ENCODE data around the gene TCF12.
"Not testable (repeated sequence)": the region's sequence is repeated elsewhere in the genome, so short reads cannot be mapped to it uniquely, and the experiment has no call there.

Gene TCF12

GRCh38 chr15:56923174-56923591 lies 4.7 kb downstream of the TCF12 start:
- Mint-ChIP-seq H3K36me3 (peaks cover 20% of the 10 kb centered on the region), H3K4me3 (no peak overlapping the region), H3K4me1 (peaks cover 35% of the 10 kb centered on the region), H3K27me3 (no peaks in the 10 kb centered on the region), H3K27ac (no peak overlapping the region), H3K9me3 (no peaks in the 10 kb centered on the region)
- ATAC-seq (ENCODE audit: low read depth) (no peak), DNase-seq (ENCODE audit: low spot score in 2 of 2) (no peak)

GRCh38 chr15:56927816-56928215 lies 9.4 kb downstream of the TCF12 start:
- no peaks in the 10 kb centered on the region for H3K27me3 Mint-ChIP-seq
- H3K9me3 Mint-ChIP-seq = no peaks in the 10 kb centered on the region
- H3K4me3 Mint-ChIP-seq = no peak overlapping the region
- H3K4me1 Mint-ChIP-seq = peaks cover 44% of the 10 kb centered on the region
- ATAC-seq (ENCODE audit: low read depth) = no peak
- H3K36me3 Mint-ChIP-seq = peaks cover 26% of the 10 kb centered on the region
- DNase-seq (ENCODE audit: low spot score in 2 of 2) = no peak
- no peak overlapping the region for H3K27ac Mint-ChIP-seq

GRCh38 chr15:56929399-56929798 lies 11.0 kb downstream of the TCF12 start:
- Mint-ChIP-seq H3K27ac (no peak overlapping the region), H3K4me1 (peaks cover 44% of the 10 kb centered on the region), H3K9me3 (no peaks in the 10 kb centered on the region), H3K36me3 (peaks cover 30% of the 10 kb centered on the region), H3K4me3 (no peak overlapping the region), H3K27me3 (no peaks in the 10 kb centered on the region)
- DNase-seq (ENCODE audit: low spot score in 2 of 2) (no peak), ATAC-seq (ENCODE audit: low read depth) (no peak)

GRCh38 chr15:56929933-56930332 lies 11.5 kb downstream of the TCF12 start:
- Mint-ChIP-seq H3K27ac (no peak overlapping the region), H3K4me3 (no peak overlapping the region), H3K36me3 (peaks cover 34% of the 10 kb centered on the region), H3K27me3 (no peaks in the 10 kb centered on the region), H3K4me1 (peaks cover 45% of the 10 kb centered on the region), H3K9me3 (no peaks in the 10 kb centered on the region)
- DNase-seq (ENCODE audit: low spot score in 2 of 2) = no peak
- ATAC-seq (ENCODE audit: low read depth) = no peak

- H3K27ac Mint-ChIP-seq = no peak overlapping the region
- no peaks in the 10 kb centered on the region for H3K27me3 Mint-ChIP-seq
- no peak for ATAC-seq (ENCODE audit: low read depth)
- no peak overlapping the region for H3K4me3 Mint-ChIP-seq
- H3K36me3 Mint-ChIP-seq = peaks cover 38% of the 10 kb centered on the region
- no peak for DNase-seq (ENCODE audit: low spot score in 2 of 2)
- H3K4me1 Mint-ChIP-seq = peaks cover 43% of the 10 kb centered on the region
- peaks cover 3% of the 10 kb centered on the region for H3K9me3 Mint-ChIP-seq
Measured at GRCh38 chr15:56930669-56931313, 12.3 kb downstream of the TCF12 start.

GRCh38 chr15:56931639-56932508 lies 13.4 kb downstream of the TCF12 start:
- DNase-seq (ENCODE audit: low spot score in 2 of 2) (no peak), ATAC-seq (ENCODE audit: low read depth) (no peak)
- peaks cover 42% of the 10 kb centered on the region for H3K4me1 Mint-ChIP-seq
- H3K4me3 Mint-ChIP-seq = no peak overlapping the region
- peaks cover 5% of the 10 kb centered on the region for H3K9me3 Mint-ChIP-seq
- peaks cover 46% of the 10 kb centered on the region for H3K36me3 Mint-ChIP-seq
- no peak overlapping the region for H3K27ac Mint-ChIP-seq
- H3K27me3 Mint-ChIP-seq = no peaks in the 10 kb centered on the region

GRCh38 chr15:56932509-56932868 lies 14.0 kb downstream of the TCF12 start:
- H3K36me3 Mint-ChIP-seq = peaks cover 48% of the 10 kb centered on the region
- H3K27ac Mint-ChIP-seq; H3K9me3 Mint-ChIP-seq; H3K27me3 Mint-ChIP-seq; ATAC-seq (ENCODE audit: low read depth); DNase-seq (ENCODE audit: low spot score in 2 of 2); H3K4me3 Mint-ChIP-seq: not testable (repeated sequence)
- H3K4me1 Mint-ChIP-seq = peaks cover 42% of the 10 kb centered on the region

GRCh38 chr15:56933410-56933809 lies 15.0 kb downstream of the TCF12 start:
- ATAC-seq (ENCODE audit: low read depth) (no peak), DNase-seq (ENCODE audit: low spot score in 2 of 2) (no peak)
- Mint-ChIP-seq H3K27ac (no peak overlapping the region), H3K4me1 (peaks cover 47% of the 10 kb centered on the region), H3K4me3 (no peak overlapping the region), H3K9me3 (peaks cover 5% of the 10 kb centered on the region), H3K36me3 (peaks cover 44% of the 10 kb centered on the region), H3K27me3 (no peaks in the 10 kb centered on the region)

- Mint-ChIP-seq H3K27ac (peak overlapping the region; percentile 18), H3K36me3 (peaks cover 47% of the 10 kb centered on the region), H3K9me3 (peaks cover 5% of the 10 kb centered on the region), H3K27me3 (no peaks in the 10 kb centered on the region), H3K4me3 (no peak overlapping the region), H3K4me1 (peaks cover 51% of the 10 kb centered on the region)
- no peak for ATAC-seq (ENCODE audit: low read depth)
- DNase-seq (ENCODE audit: low spot score in 2 of 2) = no peak
Measured at GRCh38 chr15:56933811-56934210, 15.4 kb downstream of the TCF12 start.

GRCh38 chr15:56934269-56934668 lies 15.8 kb downstream of the TCF12 start:
- Mint-ChIP-seq H3K36me3 (peaks cover 50% of the 10 kb centered on the region), H3K4me1 (peaks cover 54% of the 10 kb centered on the region), H3K27me3 (no peaks in the 10 kb centered on the region), H3K4me3 (no peak overlapping the region), H3K27ac (peak overlapping the region; percentile 18), H3K9me3 (peaks cover 5% of the 10 kb centered on the region)
- ATAC-seq (ENCODE audit: low read depth) (no peak), DNase-seq (ENCODE audit: low spot score in 2 of 2) (no peak)

GRCh38 chr15:56936929-56937328 lies 18.5 kb downstream of the TCF12 start:
- ATAC-seq (ENCODE audit: low read depth) (no peak), DNase-seq (ENCODE audit: low spot score in 2 of 2) (no peak)
- Mint-ChIP-seq H3K27ac (no peak overlapping the region), H3K9me3 (peaks cover 5% of the 10 kb centered on the region), H3K4me3 (no peak overlapping the region), H3K27me3 (no peaks in the 10 kb centered on the region), H3K4me1 (peaks cover 51% of the 10 kb centered on the region), H3K36me3 (peaks cover 49% of the 10 kb centered on the region)

GRCh38 chr15:56939257-56939656 lies 20.8 kb downstream of the TCF12 start:
- Mint-ChIP-seq H3K4me3 (no peak overlapping the region), H3K27ac (no peak overlapping the region), H3K36me3 (peaks cover 40% of the 10 kb centered on the region), H3K4me1 (peaks cover 42% of the 10 kb centered on the region), H3K27me3 (no peaks in the 10 kb centered on the region), H3K9me3 (peaks cover 5% of the 10 kb centered on the region)
- DNase-seq (ENCODE audit: low spot score in 2 of 2) (no peak), ATAC-seq (ENCODE audit: low read depth) (no peak)

- Mint-ChIP-seq H3K27ac (no peak overlapping the region), H3K27me3 (no peaks in the 10 kb centered on the region), H3K9me3 (peaks cover 8% of the 10 kb centered on the region), H3K4me1 (peaks cover 37% of the 10 kb centered on the region), H3K4me3 (no peak overlapping the region), H3K36me3 (peaks cover 36% of the 10 kb centered on the region)
- no peak for DNase-seq (ENCODE audit: low spot score in 2 of 2)
- no peak for ATAC-seq (ENCODE audit: low read depth)
Measured at GRCh38 chr15:56940388-56940787, 21.9 kb downstream of the TCF12 start.

GRCh38 chr15:56942118-56942517 lies 23.7 kb downstream of the TCF12 start:
- Mint-ChIP-seq H3K27ac (no peak overlapping the region), H3K9me3 (peaks cover 10% of the 10 kb centered on the region), H3K27me3 (no peaks in the 10 kb centered on the region), H3K36me3 (peaks cover 29% of the 10 kb centered on the region), H3K4me1 (peaks cover 31% of the 10 kb centered on the region), H3K4me3 (no peak overlapping the region)
- ATAC-seq (ENCODE audit: low read depth) (no peak), DNase-seq (ENCODE audit: low spot score in 2 of 2) (no peak)
